Measurements from ENCODE around the gene SP100. TPM values are rescaled to one million over a fixed set of nuclear protein-coding genes. Genes with fewer than 3 reads are reported as not detected.

The SP100 gene
- total and polyA plus RNA-seq, 2 of the 13 experiments (the other 11 are each of a cell fraction or from before 2014, with no cell fraction given), result 12.6 to 16.5 TPM

DNA sequence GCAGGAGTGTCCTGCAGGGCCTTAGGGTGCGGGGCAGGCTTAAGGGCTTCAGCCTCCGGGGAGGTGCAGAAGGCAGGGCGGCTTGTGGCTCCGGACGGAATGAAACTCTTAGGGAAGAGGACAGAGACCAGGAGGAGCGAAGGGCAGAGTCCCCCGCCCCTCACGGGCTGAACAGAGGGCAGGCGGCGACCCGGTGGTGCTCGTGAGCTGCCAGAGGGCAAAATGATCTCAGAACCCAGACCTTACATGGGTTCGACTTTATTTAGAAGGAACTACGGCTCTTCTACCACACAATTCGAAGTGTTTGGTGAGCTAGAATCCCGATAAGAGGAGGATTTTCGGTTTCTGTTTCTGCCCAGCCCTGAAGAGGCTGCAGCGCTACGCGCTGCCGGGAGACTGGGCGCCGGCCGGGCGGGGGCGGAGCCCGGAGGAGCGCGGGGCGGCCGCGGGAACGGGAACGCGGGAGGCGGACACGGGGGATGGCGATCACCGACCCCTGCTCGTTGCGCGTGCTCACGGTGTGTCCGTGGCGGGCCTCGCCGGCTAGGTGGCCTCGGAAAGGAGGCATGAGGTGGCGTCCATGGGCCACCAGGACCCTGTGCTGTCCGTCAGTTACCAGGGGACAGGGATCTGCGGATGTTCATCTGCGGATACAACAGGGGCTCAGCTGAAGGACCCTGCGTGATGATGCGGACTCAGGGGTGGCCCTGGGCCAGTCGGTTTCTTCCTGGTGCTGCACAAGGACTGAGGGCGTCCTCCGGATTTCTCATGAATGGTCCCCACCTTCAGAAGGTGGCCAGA, 4.2 kb upstream of the SP100 start (continued):
- TF ChIP-seq, protein P1, sequence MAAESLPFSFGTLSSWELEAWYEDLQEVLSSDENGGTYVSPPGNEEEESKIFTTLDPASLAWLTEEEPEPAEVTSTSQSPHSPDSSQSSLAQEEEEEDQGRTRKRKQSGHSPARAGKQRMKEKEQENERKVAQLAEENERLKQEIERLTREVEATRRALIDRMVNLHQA (CRISPR knock-in tag; IDR thresholded peaks at IDR 0.05), result no peak
- TF ChIP-seq ATF1 (CRISPR knock-in tag; IDR thresholded peaks at IDR 0.05) (no peak), ZNF780A (CRISPR knock-in tag; IDR thresholded peaks at IDR 0.05) (no peak; the same call in 1 of the 2 replicates), ADNP (CRISPR knock-in tag; IDR thresholded peaks at IDR 0.05) (no peak), NR2C2 (CRISPR knock-in tag; IDR thresholded peaks at IDR 0.05; ENCODE audit: borderline replicate concordance) (peak; percentile 63), GLI4 (CRISPR knock-in tag; IDR thresholded peaks at IDR 0.05; ENCODE audit: borderline replicate concordance) (no peak), NFATC3 (CRISPR knock-in tag; IDR thresholded peaks at IDR 0.05) (no peak), NONO (IDR thresholded peaks at IDR 0.05) (no peak), NONO (CRISPR knock-in tag; conservative IDR thresholded peaks at IDR 0.05) (peak; percentile 39; the same call in 1 of the 2 replicates), SOX13 (IDR thresholded peaks at IDR 0.05) (no peak), SOX13 (CRISPR knock-in tag; conservative IDR thresholded peaks at IDR 0.05 in 1 of 2, IDR thresholded peaks at IDR 0.05 in 1 of 2) (no peak), ATRX (CRISPR knock-in tag; IDR thresholded peaks at IDR 0.05; ENCODE audit: borderline replicate concordance) (no peak), TEAD3 (CRISPR knock-in tag; optimal IDR thresholded peaks at IDR 0.05; ENCODE audit: borderline replicate concordance) (no peak), MIER3 (CRISPR knock-in tag; IDR thresholded peaks at IDR 0.05; ENCODE audit: borderline replicate concordance) (no peak), FOXK2 (IDR thresholded peaks at IDR 0.05) (no peak), ZFP1 (CRISPR knock-in tag; IDR thresholded peaks at IDR 0.05) (no peak), ZNF616 (CRISPR knock-in tag; IDR thresholded peaks at IDR 0.05; ENCODE audit: low read depth) (peak; percentile 62; the same call in 1 of the 2 replicates), ZNF326 (CRISPR knock-in tag; IDR thresholded peaks at IDR 0.05; ENCODE audit: borderline replicate concordance) (no peak), ZNF562 (CRISPR knock-in tag; IDR thresholded peaks at IDR 0.05; ENCODE audit: borderline replicate concordance) (no peak), MED13 (CRISPR knock-in tag; IDR thresholded peaks at IDR 0.05) (no peak), RAD21 (CRISPR knock-in tag; IDR thresholded peaks at IDR 0.05) (peak; percentile 57; the same call in 1 of the 2 replicates), ZNF703 (CRISPR knock-in tag; IDR thresholded peaks at IDR 0.05; ENCODE audit: borderline replicate concordance) (no peak), ATM (IDR thresholded peaks at IDR 0.05; ENCODE audit: borderline replicate concordance) (no peak), ZNF713 (CRISPR knock-in tag; IDR thresholded peaks at IDR 0.05) (no peak), TRIM24 (CRISPR knock-in tag; IDR thresholded peaks at IDR 0.05) (no peak)
- TF ChIP-seq, protein P2, sequence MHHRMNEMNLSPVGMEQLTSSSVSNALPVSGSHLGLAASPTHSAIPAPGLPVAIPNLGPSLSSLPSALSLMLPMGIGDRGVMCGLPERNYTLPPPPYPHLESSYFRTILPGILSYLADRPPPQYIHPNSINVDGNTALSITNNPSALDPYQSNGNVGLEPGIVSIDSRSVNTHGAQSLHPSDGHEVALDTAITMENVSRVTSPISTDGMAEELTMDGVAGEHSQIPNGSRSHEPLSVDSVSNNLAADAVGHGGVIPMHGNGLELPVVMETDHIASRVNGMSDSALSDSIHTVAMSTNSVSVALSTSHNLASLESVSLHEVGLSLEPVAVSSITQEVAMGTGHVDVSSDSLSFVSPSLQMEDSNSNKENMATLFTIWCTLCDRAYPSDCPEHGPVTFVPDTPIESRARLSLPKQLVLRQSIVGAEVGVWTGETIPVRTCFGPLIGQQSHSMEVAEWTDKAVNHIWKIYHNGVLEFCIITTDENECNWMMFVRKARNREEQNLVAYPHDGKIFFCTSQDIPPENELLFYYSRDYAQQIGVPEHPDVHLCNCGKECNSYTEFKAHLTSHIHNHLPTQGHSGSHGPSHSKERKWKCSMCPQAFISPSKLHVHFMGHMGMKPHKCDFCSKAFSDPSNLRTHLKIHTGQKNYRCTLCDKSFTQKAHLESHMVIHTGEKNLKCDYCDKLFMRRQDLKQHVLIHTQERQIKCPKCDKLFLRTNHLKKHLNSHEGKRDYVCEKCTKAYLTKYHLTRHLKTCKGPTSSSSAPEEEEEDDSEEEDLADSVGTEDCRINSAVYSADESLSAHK (CRISPR knock-in tag; IDR thresholded peaks at IDR 0.05; ENCODE audit: borderline replicate concordance), result no peak
- TF ChIP-seq, protein P3, sequence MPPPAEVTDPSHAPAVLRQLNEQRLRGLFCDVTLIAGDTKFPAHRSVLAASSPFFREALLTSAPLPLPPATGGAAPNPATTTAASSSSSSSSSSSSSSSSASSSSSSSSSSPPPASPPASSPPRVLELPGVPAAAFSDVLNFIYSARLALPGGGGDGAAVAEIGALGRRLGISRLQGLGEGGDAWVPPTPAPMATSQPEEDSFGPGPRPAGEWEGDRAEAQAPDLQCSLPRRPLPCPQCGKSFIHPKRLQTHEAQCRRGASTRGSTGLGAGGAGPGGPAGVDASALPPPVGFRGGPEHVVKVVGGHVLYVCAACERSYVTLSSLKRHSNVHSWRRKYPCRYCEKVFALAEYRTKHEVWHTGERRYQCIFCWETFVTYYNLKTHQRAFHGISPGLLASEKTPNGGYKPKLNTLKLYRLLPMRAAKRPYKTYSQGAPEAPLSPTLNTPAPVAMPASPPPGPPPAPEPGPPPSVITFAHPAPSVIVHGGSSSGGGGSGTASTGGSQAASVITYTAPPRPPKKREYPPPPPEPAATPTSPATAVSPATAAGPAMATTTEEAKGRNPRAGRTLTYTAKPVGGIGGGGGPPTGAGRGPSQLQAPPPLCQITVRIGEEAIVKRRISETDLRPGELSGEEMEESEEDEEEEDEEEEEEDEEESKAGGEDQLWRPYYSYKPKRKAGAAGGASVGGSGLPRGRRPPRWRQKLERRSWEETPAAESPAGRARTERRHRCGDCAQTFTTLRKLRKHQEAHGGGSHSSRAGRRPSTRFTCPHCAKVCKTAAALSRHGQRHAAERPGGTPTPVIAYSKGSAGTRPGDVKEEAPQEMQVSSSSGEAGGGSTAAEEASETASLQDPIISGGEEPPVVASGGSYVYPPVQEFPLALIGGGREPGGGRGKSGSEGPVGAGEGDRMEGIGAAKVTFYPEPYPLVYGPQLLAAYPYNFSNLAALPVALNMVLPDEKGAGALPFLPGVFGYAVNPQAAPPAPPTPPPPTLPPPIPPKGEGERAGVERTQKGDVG (CRISPR knock-in tag; IDR thresholded peaks at IDR 0.05; ENCODE audit: borderline replicate concordance), result no peak

Data from HepG2 (cell line).